HG03025 (cell line): ENCODE measurements around the gene HCRT.
"Not testable (repeated sequence)": the region's sequence is repeated elsewhere in the genome, so short reads cannot be mapped to it uniquely, and the experiment has no call there.

ENCODE experiments used
- ATAC-seq: cut with Tn5 transposase; IDR thresholded peaks from one replicate; pipeline ENCODE4 v1.9.1; 2021; ENCODE audit warnings: mild to moderate bottlenecking, moderate library complexity; ENCODE audit not compliant: unreplicated experiment, low FRiP score

The HCRT gene

GRCh38 chr17:42184713-42185620, at the start of gene HCRT:
TSS of gene HCRT (minus strand) at chr17:42185452. CDS start at chr17:42185365, 87 bp downstream.
- no peak for ATAC-seq

GRCh38 chr17:42233994-42234393, 48.7 kb upstream of the HCRT start:
- no peak for ATAC-seq

GRCh38 chr17:42233156-42233555, 47.9 kb upstream of the HCRT start:
- no peak for ATAC-seq

- no peak for ATAC-seq
Measured at GRCh38 chr17:42230225-42230624, 45.0 kb upstream of the HCRT start.

- no peak for ATAC-seq
Measured at GRCh38 chr17:42227849-42228700, 42.8 kb upstream of the HCRT start.

GRCh38 chr17:42225646-42226045, 40.4 kb upstream of the HCRT start:
- no peak for ATAC-seq

- ATAC-seq, result no peak
Measured at GRCh38 chr17:42224651-42225050, 39.4 kb upstream of the HCRT start.

GRCh38 chr17:42221886-42222745, 36.9 kb upstream of the HCRT start:
- no peak for ATAC-seq

GRCh38 chr17:42219280-42219679, 34.0 kb upstream of the HCRT start:
- ATAC-seq, result not testable (repeated sequence)

GRCh38 chr17:42214156-42214555, 28.9 kb upstream of the HCRT start:
- no peak for ATAC-seq

GRCh38 chr17:42212382-42212781, 27.1 kb upstream of the HCRT start:
- ATAC-seq, result no peak

- ATAC-seq, result not testable (repeated sequence)
Measured at GRCh38 chr17:42211921-42212341, 26.7 kb upstream of the HCRT start.

GRCh38 chr17:42210046-42210445, 24.8 kb upstream of the HCRT start:
- no peak for ATAC-seq

GRCh38 chr17:42206153-42206612, 20.9 kb upstream of the HCRT start:
- not testable (repeated sequence) for ATAC-seq

- ATAC-seq, result no peak
Measured at GRCh38 chr17:42203354-42203753, 18.1 kb upstream of the HCRT start.

- ATAC-seq, result no peak
Measured at GRCh38 chr17:42202696-42203095, 17.4 kb upstream of the HCRT start.

GRCh38 chr17:42202159-42202558, 16.9 kb upstream of the HCRT start:
- ATAC-seq, result no peak

GRCh38 chr17:42201458-42201772, 16.2 kb upstream of the HCRT start:
- no peak for ATAC-seq

GRCh38 chr17:42200706-42201457, 15.6 kb upstream of the HCRT start:
- ATAC-seq, result no peak
